Measurements from ENCODE around the gene IL17C. TPM values are rescaled to one million over a fixed set of nuclear protein-coding genes. Genes with fewer than 3 reads are reported as not detected.
A peak's percentile ranks its signal among the peaks of the same experiment; 100 is the strongest.

The IL17C gene
- total RNA-seq, 1 donor from 2014 or later, result not detected

DNA sequence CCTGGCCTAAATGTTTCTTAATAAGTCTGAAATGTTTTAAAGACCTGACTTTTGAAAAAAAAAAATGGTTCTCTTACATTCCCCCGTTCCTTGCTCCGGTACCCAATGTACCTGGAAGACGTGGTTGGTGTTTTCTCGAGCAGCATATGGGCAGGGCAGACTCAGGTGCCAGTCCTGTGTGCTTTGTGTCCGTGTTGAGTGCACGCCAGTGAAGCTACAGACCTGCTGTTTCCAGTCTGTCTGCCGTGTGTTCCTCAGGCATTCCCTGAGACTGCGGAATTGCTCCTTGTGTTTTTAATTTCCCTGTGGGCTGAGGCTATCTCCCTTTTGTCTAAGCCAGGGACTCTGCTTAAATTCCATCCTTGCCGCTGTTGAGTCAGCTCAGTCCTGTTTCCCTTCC is 11.7 kb upstream of the IL17C start:
- TF ChIP-seq, protein P1, sequence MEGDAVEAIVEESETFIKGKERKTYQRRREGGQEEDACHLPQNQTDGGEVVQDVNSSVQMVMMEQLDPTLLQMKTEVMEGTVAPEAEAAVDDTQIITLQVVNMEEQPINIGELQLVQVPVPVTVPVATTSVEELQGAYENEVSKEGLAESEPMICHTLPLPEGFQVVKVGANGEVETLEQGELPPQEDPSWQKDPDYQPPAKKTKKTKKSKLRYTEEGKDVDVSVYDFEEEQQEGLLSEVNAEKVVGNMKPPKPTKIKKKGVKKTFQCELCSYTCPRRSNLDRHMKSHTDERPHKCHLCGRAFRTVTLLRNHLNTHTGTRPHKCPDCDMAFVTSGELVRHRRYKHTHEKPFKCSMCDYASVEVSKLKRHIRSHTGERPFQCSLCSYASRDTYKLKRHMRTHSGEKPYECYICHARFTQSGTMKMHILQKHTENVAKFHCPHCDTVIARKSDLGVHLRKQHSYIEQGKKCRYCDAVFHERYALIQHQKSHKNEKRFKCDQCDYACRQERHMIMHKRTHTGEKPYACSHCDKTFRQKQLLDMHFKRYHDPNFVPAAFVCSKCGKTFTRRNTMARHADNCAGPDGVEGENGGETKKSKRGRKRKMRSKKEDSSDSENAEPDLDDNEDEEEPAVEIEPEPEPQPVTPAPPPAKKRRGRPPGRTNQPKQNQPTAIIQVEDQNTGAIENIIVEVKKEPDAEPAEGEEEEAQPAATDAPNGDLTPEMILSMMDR (IDR thresholded peaks at IDR 0.05), result no peak
- H3K4me3 Mint-ChIP-seq (ENCODE audit: unreplicated experiment), result no peak overlapping the region
- no peaks in the 10 kb centered on the region for H3K27me3 Mint-ChIP-seq (ENCODE audit: unreplicated experiment)
- H3K27ac Mint-ChIP-seq (ENCODE audit: unreplicated experiment), result no peak overlapping the region
- H3K9me3 Mint-ChIP-seq (ENCODE audit: unreplicated experiment), result no peaks in the 10 kb centered on the region
- peaks cover 25% of the 10 kb centered on the region for H3K36me3 Mint-ChIP-seq (ENCODE audit: unreplicated experiment)
- no peaks in the 10 kb centered on the region for H3K4me1 Mint-ChIP-seq (ENCODE audit: unreplicated experiment)
- no peak for DNase-seq (ENCODE audit: extremely low spot score, unreplicated experiment)

DNA sequence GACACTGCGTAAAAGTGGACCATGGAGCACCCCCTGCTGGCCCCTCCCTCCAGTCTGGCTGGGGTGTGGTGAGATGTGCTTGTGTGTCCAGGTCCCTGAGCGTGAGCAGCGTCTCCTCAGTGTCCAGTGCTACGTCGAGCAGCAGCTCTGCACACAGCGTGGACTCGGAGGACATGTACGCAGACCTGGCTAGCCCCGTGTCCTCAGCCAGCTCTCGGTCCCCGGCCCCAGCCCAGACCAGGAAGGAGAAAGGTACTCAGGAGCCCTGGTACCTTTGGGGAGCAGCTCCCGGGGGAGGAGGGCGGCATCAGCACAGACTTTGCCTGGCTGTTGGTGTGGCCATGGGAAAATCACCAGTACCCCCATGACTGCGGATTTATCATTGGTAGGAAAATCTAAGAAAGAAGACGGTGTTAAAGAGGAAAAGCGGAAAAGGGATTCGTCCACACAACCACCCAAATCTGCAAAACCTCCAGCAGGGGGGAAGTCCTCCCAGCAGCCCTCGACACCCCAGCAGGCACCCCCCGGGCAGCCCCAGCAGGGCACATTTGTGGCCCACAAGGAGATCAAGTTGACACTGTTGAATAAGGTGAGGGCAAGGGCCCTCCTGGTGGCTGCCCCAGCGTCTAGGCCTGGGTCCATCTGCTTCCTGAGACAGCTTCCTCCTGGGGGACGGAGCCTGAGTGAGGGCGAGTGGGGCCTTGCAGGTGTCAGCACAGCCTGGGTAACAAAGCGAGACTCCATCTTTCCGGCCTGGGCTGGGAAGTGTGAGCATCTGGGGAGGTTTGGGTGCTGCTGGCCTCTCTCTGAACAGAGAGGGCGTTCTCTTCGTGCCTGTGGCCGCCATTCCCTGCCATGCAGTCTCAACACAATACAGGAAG is 10.6 kb upstream of the IL17C start:
- H3K4me3 Mint-ChIP-seq (ENCODE audit: unreplicated experiment), result no peak overlapping the region
- peaks cover 29% of the 10 kb centered on the region for H3K36me3 Mint-ChIP-seq (ENCODE audit: unreplicated experiment)
- H3K4me1 Mint-ChIP-seq (ENCODE audit: unreplicated experiment), result no peaks in the 10 kb centered on the region

DNA sequence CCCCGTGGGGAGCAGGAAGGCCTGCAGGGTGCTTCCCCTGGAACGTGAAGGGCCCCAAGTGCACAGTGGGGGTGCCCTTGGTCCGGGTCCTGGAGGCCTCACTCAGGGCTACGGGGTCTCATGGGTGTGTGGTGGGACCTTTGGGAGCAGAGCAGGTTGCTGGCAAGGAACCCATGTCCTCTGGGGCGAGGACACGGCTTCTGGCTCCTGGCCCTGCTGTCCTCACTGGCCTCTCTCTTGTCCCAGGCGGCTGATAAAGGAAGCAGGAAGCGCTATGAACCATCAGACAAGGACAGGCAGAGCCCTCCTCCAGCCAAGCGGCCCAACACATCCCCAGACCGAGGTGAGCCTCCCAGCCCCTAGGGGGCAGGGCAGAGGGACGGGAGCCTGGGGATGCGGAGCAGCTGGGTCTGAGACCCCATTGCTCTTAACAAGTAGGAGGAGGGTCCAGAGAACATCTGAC is 9.8 kb upstream of the IL17C start:
- no peaks in the 10 kb centered on the region for H3K9me3 Mint-ChIP-seq (ENCODE audit: unreplicated experiment)
- no peak overlapping the region for H3K4me3 Mint-ChIP-seq (ENCODE audit: unreplicated experiment)
- peaks cover 1% of the 10 kb centered on the region for H3K4me1 Mint-ChIP-seq (ENCODE audit: unreplicated experiment)
- peaks cover 27% of the 10 kb centered on the region for H3K36me3 Mint-ChIP-seq (ENCODE audit: unreplicated experiment)
- no peak overlapping the region for H3K27ac Mint-ChIP-seq (ENCODE audit: unreplicated experiment)
- TF ChIP-seq, protein P1 (IDR thresholded peaks at IDR 0.05), result peak; percentile 41
- DNase-seq (ENCODE audit: extremely low spot score, unreplicated experiment), result no peak
- H3K27me3 Mint-ChIP-seq (ENCODE audit: unreplicated experiment), result no peaks in the 10 kb centered on the region

More for the DNA sequence above, 10.6 kb upstream of the IL17C start:
- no peak for DNase-seq (ENCODE audit: extremely low spot score, unreplicated experiment)
- H3K27me3 Mint-ChIP-seq (ENCODE audit: unreplicated experiment), result no peaks in the 10 kb centered on the region
- no peak overlapping the region for H3K27ac Mint-ChIP-seq (ENCODE audit: unreplicated experiment)
- TF ChIP-seq, protein P1 (IDR thresholded peaks at IDR 0.05), result no peak
- H3K9me3 Mint-ChIP-seq (ENCODE audit: unreplicated experiment), result no peaks in the 10 kb centered on the region

DNA sequence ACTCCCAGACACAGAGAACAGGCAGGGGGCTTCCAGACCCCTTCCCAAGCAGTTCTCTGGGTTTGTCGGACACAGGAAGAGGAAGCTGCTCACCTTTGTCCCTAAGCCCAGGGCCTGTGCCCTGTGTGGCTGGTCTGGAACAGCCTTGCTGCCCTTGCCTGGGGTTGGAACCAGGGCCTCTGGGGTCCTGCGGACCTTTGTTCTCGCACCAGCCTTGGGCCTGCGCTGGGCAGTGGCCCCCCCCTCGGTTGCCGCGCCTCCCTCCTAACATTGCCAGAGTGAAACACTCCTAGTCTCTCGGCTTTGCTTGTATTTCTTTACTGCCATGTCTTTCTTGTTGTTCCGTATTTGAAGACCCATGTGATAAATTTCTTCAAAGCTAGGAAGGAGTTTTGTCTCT is 8.5 kb upstream of the IL17C start:
- H3K36me3 Mint-ChIP-seq (ENCODE audit: unreplicated experiment), result peaks cover 24% of the 10 kb centered on the region
- H3K27me3 Mint-ChIP-seq (ENCODE audit: unreplicated experiment), result no peaks in the 10 kb centered on the region

DNA sequence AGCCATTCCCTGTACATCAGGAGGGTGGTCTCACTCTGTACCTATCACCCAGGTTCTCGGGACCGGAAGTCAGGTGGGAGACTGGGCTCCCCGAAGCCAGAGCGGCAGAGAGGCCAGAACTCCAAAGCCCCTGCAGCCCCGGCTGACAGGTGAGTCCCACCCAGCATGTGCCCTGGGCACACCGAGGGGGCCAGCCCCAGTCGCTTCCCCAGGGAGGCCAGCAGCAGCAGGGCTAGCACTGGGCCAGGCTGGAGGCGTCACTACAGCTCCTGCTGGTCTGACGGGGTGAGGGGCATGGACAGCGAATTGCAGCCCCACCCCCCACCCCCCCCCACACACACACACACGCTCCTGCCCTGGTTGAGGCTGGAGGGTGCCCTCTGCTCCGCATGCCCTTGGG is 7.9 kb upstream of the IL17C start:
- Mint-ChIP-seq H3K27me3 (ENCODE audit: unreplicated experiment) (no peaks in the 10 kb centered on the region), H3K36me3 (ENCODE audit: unreplicated experiment) (peaks cover 24% of the 10 kb centered on the region), H3K4me1 (ENCODE audit: unreplicated experiment) (peaks cover 8% of the 10 kb centered on the region), H3K27ac (ENCODE audit: unreplicated experiment) (no peak overlapping the region), H3K9me3 (ENCODE audit: unreplicated experiment) (no peaks in the 10 kb centered on the region), H3K4me3 (ENCODE audit: unreplicated experiment) (no peak overlapping the region)
- no peak for DNase-seq (ENCODE audit: extremely low spot score, unreplicated experiment)
- TF ChIP-seq, protein P1 (IDR thresholded peaks at IDR 0.05), result no peak

More for the DNA sequence above, 8.5 kb upstream of the IL17C start:
- no peak overlapping the region for H3K4me3 Mint-ChIP-seq (ENCODE audit: unreplicated experiment)
- H3K27ac Mint-ChIP-seq (ENCODE audit: unreplicated experiment), result no peak overlapping the region
- H3K4me1 Mint-ChIP-seq (ENCODE audit: unreplicated experiment), result peaks cover 4% of the 10 kb centered on the region
- no peak for DNase-seq (ENCODE audit: extremely low spot score, unreplicated experiment)
- H3K9me3 Mint-ChIP-seq (ENCODE audit: unreplicated experiment), result no peaks in the 10 kb centered on the region
- TF ChIP-seq, protein P1 (IDR thresholded peaks at IDR 0.05), result no peak

Data from osteocyte (in vitro differentiated cells).